HG03571 (cell line): ENCODE results near the gene ZNF783.
"Not testable (repeated sequence)": the region's sequence is repeated elsewhere in the genome, so short reads cannot be mapped to it uniquely, and the experiment has no call there.

Experiments
- ATAC-seq: cut with Tn5 transposase; IDR thresholded peaks from one replicate; pipeline ENCODE4 v1.9.1; 2021; ENCODE audit not compliant: unreplicated experiment

Gene ZNF783

GRCh38 chr7:149239345-149240143, 22.5 kb upstream of the ZNF783 start, which contains the start of gene ZNF212:
TSS of gene ZNF212 (plus strand) at chr7:149239651. CDS start at chr7:149239779, 128 bp downstream.
- ATAC-seq: peak; percentile 100

GRCh38 chr7:149240637-149241036, 21.4 kb upstream of the ZNF783 start:
- ATAC-seq: no peak

- ATAC-seq: no peak
These were observed 20.3 kb upstream of the ZNF783 start for GRCh38 chr7:149241696-149242095.

- peak; percentile 48 for ATAC-seq
These were observed 16.8 kb upstream of the ZNF783 start for GRCh38 chr7:149245244-149245643.

- ATAC-seq: no peak
These were observed 16.3 kb upstream of the ZNF783 start for GRCh38 chr7:149245744-149246143.

GRCh38 chr7:149248777-149249176, 13.2 kb upstream of the ZNF783 start:
- ATAC-seq: no peak

GRCh38 chr7:149250151-149250550, 11.8 kb upstream of the ZNF783 start:
- not testable (repeated sequence) for ATAC-seq

GRCh38 chr7:149251518-149251917, 10.5 kb upstream of the ZNF783 start:
- ATAC-seq: not testable (repeated sequence)

GRCh38 chr7:149252378-149252777, 9.6 kb upstream of the ZNF783 start:
- no peak for ATAC-seq

GRCh38 chr7:149253665-149254064, 8.3 kb upstream of the ZNF783 start:
- no peak for ATAC-seq

GRCh38 chr7:149254181-149254858, 7.7 kb upstream of the ZNF783 start:
- ATAC-seq: no peak

- ATAC-seq: no peak
These were observed 6.8 kb upstream of the ZNF783 start for GRCh38 chr7:149255174-149255573.

- ATAC-seq: no peak
These were observed 5.4 kb upstream of the ZNF783 start for GRCh38 chr7:149256568-149256967.

- ATAC-seq: no peak
These were observed 4.8 kb upstream of the ZNF783 start for GRCh38 chr7:149257146-149257545.

- peak; percentile 1 for ATAC-seq
These were observed 624 bp upstream of the ZNF783 start for GRCh38 chr7:149261316-149261828.

GRCh38 chr7:149266451-149266850, 4.5 kb downstream of the ZNF783 start:
- ATAC-seq: no peak

- no peak for ATAC-seq
These were observed 5.7 kb downstream of the ZNF783 start for GRCh38 chr7:149267733-149268132.

GRCh38 chr7:149274424-149274823, 12.4 kb downstream of the ZNF783 start:
- ATAC-seq: not testable (repeated sequence)

- no peak for ATAC-seq
These were observed 15.9 kb downstream of the ZNF783 start for GRCh38 chr7:149277871-149278270.

- no peak for ATAC-seq
These were observed 16.4 kb downstream of the ZNF783 start for GRCh38 chr7:149278396-149278795.

- no peak for ATAC-seq
These were observed 17.2 kb downstream of the ZNF783 start for GRCh38 chr7:149279111-149279743.

GRCh38 chr7:149280151-149280550, 18.2 kb downstream of the ZNF783 start:
- ATAC-seq: no peak
